A673 (cell line): Measurements from ENCODE around the gene FXYD7. TPM values are rescaled to one million over a fixed set of nuclear protein-coding genes. Genes with fewer than 3 reads are reported as not detected.

ENCODE experiments used
- BruUV-seq: library from RNA; stranded (reverse); fragments of 400-500 nt; replicated peaks from 2 replicates; lab custom pipeline; 2021; lab: Mats Ljungman, UMichigan
- CTCF ChIA-PET: fragments of 300-600 bp; sonication (Branson Sonifier 250); formaldehyde crosslinking; loops from one replicate; lab custom pipeline; 2022; ENCODE audit warnings: antibody characterized with exemption; lab: Charles Lee
- POLR2A ChIA-PET: fragments of 300-600 bp; sonication (Branson Sonifier 250); formaldehyde crosslinking; loops from one replicate; lab custom pipeline; 2022; ENCODE audit warnings: antibody characterized with exemption; ENCODE audit not compliant: low non-redundant PET; lab: Charles Lee
- DNase-seq: peaks from one replicate; pipeline ENCODE4 v3.0.0-alpha.2; 2015; ENCODE audit warnings: low spot score
- H3K27ac ChIP-seq: fragments of 200-600 bp; sonication (generic); 2 replicates; pipeline ENCODE4 v1.5.1; 2016; ENCODE audit warnings: mixed run types, low read depth, mild to moderate bottlenecking, mixed read lengths, antibody characterized with exemption, low read length; ENCODE audit not compliant: poor library complexity, severe bottlenecking
- H3K27me3 ChIP-seq: fragments of 200-600 bp; sonication (generic); replicated peaks from 2 replicates; pipeline ENCODE4 v1.6.1; 2017; ENCODE audit warnings: mixed run types, low read depth, mild to moderate bottlenecking, mixed read lengths, antibody characterized with exemption, low read length; ENCODE audit not compliant: insufficient read depth, poor library complexity
- H3K36me3 ChIP-seq: fragments of 200-600 bp; sonication (generic); 2 replicates; pipeline ENCODE4 v1.6.1; 2016; ENCODE audit warnings: mixed run types, mild to moderate bottlenecking, mixed read lengths, antibody characterized with exemption, low read length; ENCODE audit not compliant: insufficient read depth, poor library complexity, severe bottlenecking
- H3K4me1 ChIP-seq: fragments of 200-600 bp; sonication (generic); 2 replicates; pipeline ENCODE4 v1.6.1; 2017; ENCODE audit warnings: mixed run types, mild to moderate bottlenecking, mixed read lengths, antibody characterized with exemption, low read length; ENCODE audit not compliant: insufficient read depth, poor library complexity, severe bottlenecking
- H3K4me3 ChIP-seq: fragments of 200-600 bp; sonication (generic); 2 replicates; pipeline ENCODE4 v1.5.1; 2016; ENCODE audit warnings: low read depth, mixed run types, mild to moderate bottlenecking, mixed read lengths, low read length; ENCODE audit not compliant: poor library complexity, severe bottlenecking
- H3K9me3 ChIP-seq: fragments of 200-600 bp; sonication (generic); 2 replicates; pipeline ENCODE4 v1.6.1; 2016; ENCODE audit warnings: mixed run types, low read depth, mild to moderate bottlenecking, mixed read lengths, antibody characterized with exemption, low read length; ENCODE audit not compliant: poor library complexity, severe bottlenecking
- EZH2 ChIP-seq: fragments of 200-600 bp; sonication (generic); IDR thresholded peaks from 2 replicates; pipeline ENCODE4 v1.6.1; 2017; ENCODE audit warnings: borderline replicate concordance, low read depth, mild to moderate bottlenecking, mixed read lengths, antibody characterized with exemption, low read length; ENCODE audit not compliant: poor library complexity, severe bottlenecking
- intact Hi-C: fragments of 100-400 bp; cut with micrococcal nuclease; formaldehyde crosslinking; loops from one replicate; pipeline ENCODE4 v1.10.0; 2022; ENCODE audit not compliant: unreplicated experiment
- total RNA-seq: library from RNA; stranded (reverse); gene quantifications from 2 replicates; pipeline ENCODE4 v1.2.3, GENCODE V29; 2021
- TF ChIP-seq, protein P1 (sequence below): fragments of 300-800, 200-600 bp; sonication (generic); conservative IDR thresholded peaks from 2 replicates; pipeline ENCODE4 v1.5.1; 2017; ENCODE audit warnings: low read depth, mild to moderate bottlenecking, antibody characterized with exemption, low read length, moderate library complexity, mixed read lengths

The FXYD7 gene
- total RNA-seq, 1 experiment from 2014 or later, result 0.56 TPM

DNA sequence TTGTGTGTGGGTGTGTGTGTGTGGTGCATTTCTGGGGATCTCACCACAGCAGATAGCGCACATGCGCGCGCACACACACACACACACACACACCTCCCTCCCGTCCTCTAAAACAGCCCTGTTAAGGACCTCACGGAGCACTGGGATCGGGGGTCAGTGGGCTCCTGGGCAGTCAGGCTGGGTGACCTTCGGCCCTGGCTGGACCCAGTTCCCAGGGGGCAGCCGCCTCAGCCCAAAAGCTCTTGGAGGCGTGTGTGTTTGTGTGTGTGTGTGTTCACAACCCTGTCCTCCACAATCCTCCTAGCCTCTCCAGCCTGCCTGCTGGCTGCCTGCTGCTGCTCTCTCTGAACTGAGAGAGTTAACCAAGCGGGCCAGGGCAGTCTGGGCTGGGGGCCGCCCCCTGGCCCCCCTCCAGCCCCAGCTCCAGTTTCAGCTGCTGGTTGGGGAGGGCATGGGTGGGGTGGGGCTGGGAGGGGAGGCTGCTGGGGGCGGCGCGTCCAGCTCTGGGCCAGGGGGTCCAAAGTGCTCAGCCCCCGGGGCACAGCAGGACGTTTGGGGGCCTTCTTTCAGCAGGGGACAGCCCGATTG lies 4.7 kb upstream of the FXYD7 start, which contains the start of gene FXYD1:
TSS of gene FXYD1 (plus strand) at position 520 of the 588 bp plus-strand sequence. CDS start 1,256 bp downstream, outside the sequence.
- Histone ChIP-seq H3K36me3 (no peaks in the 10 kb centered on the region), H3K4me3 (no peak within 1 kb of the TSS), H3K27ac (no peak within 1 kb of the TSS), H3K9me3 (no peaks in the 10 kb centered on the region), H3K27me3 (no peaks in the 10 kb centered on the region), H3K4me1 (peaks cover 15% of the 10 kb centered on the region)
- BruUV-seq, result no TSS peak
- DNase-seq, result no peak
- POLR2A ChIA-PET, result no interaction called here
- TF ChIP-seq, protein P1, sequence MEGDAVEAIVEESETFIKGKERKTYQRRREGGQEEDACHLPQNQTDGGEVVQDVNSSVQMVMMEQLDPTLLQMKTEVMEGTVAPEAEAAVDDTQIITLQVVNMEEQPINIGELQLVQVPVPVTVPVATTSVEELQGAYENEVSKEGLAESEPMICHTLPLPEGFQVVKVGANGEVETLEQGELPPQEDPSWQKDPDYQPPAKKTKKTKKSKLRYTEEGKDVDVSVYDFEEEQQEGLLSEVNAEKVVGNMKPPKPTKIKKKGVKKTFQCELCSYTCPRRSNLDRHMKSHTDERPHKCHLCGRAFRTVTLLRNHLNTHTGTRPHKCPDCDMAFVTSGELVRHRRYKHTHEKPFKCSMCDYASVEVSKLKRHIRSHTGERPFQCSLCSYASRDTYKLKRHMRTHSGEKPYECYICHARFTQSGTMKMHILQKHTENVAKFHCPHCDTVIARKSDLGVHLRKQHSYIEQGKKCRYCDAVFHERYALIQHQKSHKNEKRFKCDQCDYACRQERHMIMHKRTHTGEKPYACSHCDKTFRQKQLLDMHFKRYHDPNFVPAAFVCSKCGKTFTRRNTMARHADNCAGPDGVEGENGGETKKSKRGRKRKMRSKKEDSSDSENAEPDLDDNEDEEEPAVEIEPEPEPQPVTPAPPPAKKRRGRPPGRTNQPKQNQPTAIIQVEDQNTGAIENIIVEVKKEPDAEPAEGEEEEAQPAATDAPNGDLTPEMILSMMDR, result no peak
- intact Hi-C loops, result no loop called here
- CTCF ChIA-PET, result no interaction called here

DNA sequence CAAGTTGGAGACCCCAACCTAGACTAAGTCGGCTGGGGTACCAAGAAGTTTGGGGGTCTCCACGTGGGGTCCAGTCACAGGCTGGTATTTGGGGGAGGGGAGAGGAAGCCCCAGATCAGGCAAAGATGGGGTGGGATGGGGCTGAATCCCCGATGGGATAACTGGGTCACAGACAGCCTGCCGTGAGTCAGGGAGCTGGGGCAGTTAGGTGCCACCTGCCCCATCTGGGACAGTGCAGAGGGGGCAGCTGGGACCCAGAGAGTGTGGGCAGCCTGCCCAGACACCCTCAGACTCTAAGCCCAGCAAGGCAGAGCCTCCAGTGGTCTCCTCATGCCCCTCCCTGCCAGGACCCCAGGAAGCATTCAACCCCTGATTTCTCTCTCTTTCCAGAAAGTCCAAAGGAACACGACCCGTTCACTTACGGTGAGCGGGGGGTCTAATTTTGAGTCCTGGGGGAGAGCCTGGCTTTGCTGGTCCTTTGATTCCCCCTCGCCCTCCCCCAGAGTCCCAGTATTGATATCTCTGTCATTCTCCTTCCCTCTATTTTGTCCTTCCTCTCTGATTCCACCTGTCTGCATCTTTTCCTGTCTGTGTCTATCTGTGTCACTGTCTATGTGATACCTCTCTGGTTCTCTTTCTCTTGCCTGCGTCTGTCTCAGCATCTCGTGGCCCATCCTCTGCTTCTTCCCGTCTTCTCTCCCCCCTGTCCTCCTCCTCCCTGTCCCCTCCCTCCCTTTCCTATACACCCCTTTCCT lies 2.7 kb upstream of the FXYD7 start:
- no TSS peak for BruUV-seq
- POLR2A ChIA-PET, result no interaction called here
- H3K27me3 ChIP-seq, result peaks cover 3% of the 10 kb centered on the region
- TF ChIP-seq EZH2, result no peak
- TF ChIP-seq, protein P1, result no peak
- H3K9me3 ChIP-seq, result no peaks in the 10 kb centered on the region
- no peak overlapping the region for H3K4me3 ChIP-seq
- intact Hi-C loops, result no loop called here
- CTCF ChIA-PET, result interaction anchor here (0.6 to 2.1 kb wide), 3 partner anchors 25 to 73 kb away, joined by 3 to 8 read pairs (median 6); no protein-coding TSS in a partner anchor
- no peak for DNase-seq
- H3K27ac ChIP-seq, result no peak overlapping the region
- H3K4me1 ChIP-seq, result peaks cover 27% of the 10 kb centered on the region
- H3K36me3 ChIP-seq, result no peaks in the 10 kb centered on the region

DNA sequence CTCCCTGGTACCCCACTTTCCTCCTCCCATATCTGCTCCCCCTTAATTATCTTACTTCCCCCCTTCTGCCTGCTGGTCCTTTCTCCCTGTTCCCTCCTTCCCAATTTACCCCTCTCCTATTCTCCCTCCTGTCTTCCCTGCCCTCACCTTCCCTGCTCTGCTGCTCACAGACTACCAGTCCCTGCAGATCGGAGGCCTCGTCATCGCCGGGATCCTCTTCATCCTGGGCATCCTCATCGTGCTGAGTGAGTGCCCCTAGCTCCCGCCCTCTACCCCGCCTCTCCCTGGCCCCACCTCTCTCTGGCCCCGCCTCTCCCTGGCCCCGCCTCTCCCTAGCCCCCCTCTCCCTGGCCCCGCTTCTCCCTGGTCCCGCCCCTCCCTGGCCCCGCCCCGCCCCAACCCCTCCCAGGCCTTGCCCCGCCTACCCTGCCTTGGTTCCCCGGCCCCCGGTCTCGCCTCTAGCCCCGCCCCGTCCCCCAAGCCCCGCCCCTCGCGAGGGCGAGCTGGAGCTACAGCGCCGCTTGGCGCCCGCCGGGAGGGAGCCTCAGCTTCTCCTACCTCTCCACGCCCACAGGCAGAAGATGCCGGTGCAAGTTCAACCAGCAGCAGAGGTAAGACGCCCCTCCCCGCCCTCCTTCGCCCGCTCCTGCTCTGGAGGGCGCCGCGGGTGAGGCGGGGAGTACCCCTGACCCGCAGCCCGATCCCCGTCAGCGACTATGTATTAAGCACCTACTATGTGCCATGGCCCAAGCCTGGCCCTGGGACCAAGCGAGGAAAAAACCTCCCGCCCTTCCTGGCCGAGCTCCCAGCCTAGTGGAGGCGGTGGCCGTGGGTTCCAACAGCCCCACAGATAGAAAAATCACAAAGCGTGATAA lies 1.9 kb upstream of the FXYD7 start:
- H3K4me3 ChIP-seq, result no peak overlapping the region
- peaks cover 27% of the 10 kb centered on the region for H3K4me1 ChIP-seq
- intact Hi-C loops, result no loop called here
- H3K9me3 ChIP-seq, result no peaks in the 10 kb centered on the region
- CTCF ChIA-PET, result interaction anchor here (0.6 to 2.1 kb wide), 8 partner anchors 13 to 211 kb away, joined by 3 to 8 read pairs (median 5); no protein-coding TSS in a partner anchor
- H3K27ac ChIP-seq, result no peak overlapping the region
- POLR2A ChIA-PET, result interaction anchor here (0.6 kb wide), 1 partner anchor 129 kb away, joined by 3 read pairs; no protein-coding TSS in a partner anchor
- no peak for TF ChIP-seq EZH2
- TF ChIP-seq, protein P1, result peak; percentile 59
- H3K27me3 ChIP-seq, result peaks cover 3% of the 10 kb centered on the region
- DNase-seq, result peak; percentile 92
- H3K36me3 ChIP-seq, result no peaks in the 10 kb centered on the region
- no TSS peak for BruUV-seq
